Suprapubic skin (tissue), 4 donors: Measurements from ENCODE around the gene OR7D2. TPM values are rescaled to one million over a fixed set of nuclear protein-coding genes. Genes with fewer than 3 reads are reported as not detected.

Experiments used
- DNase-seq, 2 donors: peaks; one replicate each; pipeline ENCODE4 v3.0.0-alpha.2; 2019; ENCODE audit warnings: low spot score in 2 of 2
- H3K27ac ChIP-seq: fragments of 200-600 bp; sonication (generic); one replicate; pipeline ENCODE4 v1.5.1; 2019
- H3K27me3 ChIP-seq: fragments of 200-600 bp; sonication (generic); one replicate; pipeline ENCODE4 v1.5.1; 2019
- H3K36me3 ChIP-seq: fragments of 200-600 bp; sonication (generic); one replicate; pipeline ENCODE4 v1.5.1; 2019
- H3K4me1 ChIP-seq: fragments of 200-600 bp; sonication (generic); one replicate; pipeline ENCODE4 v1.5.1; 2019
- H3K4me3 ChIP-seq: fragments of 200-600 bp; sonication (generic); one replicate; pipeline ENCODE4 v1.5.1; 2019; ENCODE audit warnings: mild to moderate bottlenecking
- H3K9me3 ChIP-seq: fragments of 200-600 bp; sonication (generic); one replicate; pipeline ENCODE4 v1.5.1; 2019
- CTCF ChIP-seq, 2 donors: fragments of 200-600 bp in 1 of 2; fragments of 450-650 bp in 1 of 2; sonication (generic) in 1 of 2; IDR thresholded peaks; one replicate each; pipeline ENCODE4 v1.5.1; 2016 to 2019; ENCODE audit warnings: antibody characterized with exemption in 2 of 2, mild to moderate bottlenecking in 1 of 2, moderate library complexity in 1 of 2
- EP300 ChIP-seq: sonication (generic); formaldehyde crosslinking; IDR thresholded peaks from one replicate; pipeline ENCODE4 v1.6.1; 2017; ENCODE audit warnings: antibody characterized with exemption
- POLR2A ChIP-seq, 2 donors: fragments of 450-650 bp; IDR thresholded peaks; one replicate each; pipeline ENCODE4 v1.6.1; 2017; ENCODE audit warnings: antibody characterized with exemption in 2 of 2, mild to moderate bottlenecking in 2 of 2, moderate library complexity in 2 of 2
- POLR2AphosphoS5 ChIP-seq, 3 donors: sonication (generic); formaldehyde crosslinking; IDR thresholded peaks; one replicate each; pipeline ENCODE4 v1.6.1; 2017; ENCODE audit warnings: antibody characterized with exemption in 3 of 3
- WGBS: methylation state at CpG from one replicate; pipeline ENCODE4 v1.1.5; 2018; 5-methylcytosine and 5-hydroxymethylcytosine counted together
- total RNA-seq, 4 donors: library from RNA; depleted of rRNA; stranded (reverse); fragments of >200 nt; gene quantifications; one replicate each; pipeline ENCODE4 v1.1.0, GENCODE V29; 2016

OR7D2 gene
- total RNA-seq, 4 donors from 2014 or later, result not detected

- peaks cover 8% of the 10 kb centered on the region for H3K36me3 ChIP-seq
- H3K27ac ChIP-seq, result no peak overlapping the region
- peaks cover 16% of the 10 kb centered on the region for H3K4me1 ChIP-seq
- H3K4me3 ChIP-seq, result no peak overlapping the region
- H3K9me3 ChIP-seq, result peaks cover 33% of the 10 kb centered on the region
- no peak for DNase-seq
- WGBS, result 99% methylated on average over 5 of the region's 5 CpGs
- TF ChIP-seq POLR2AphosphoS5 (IDR thresholded peaks at IDR 0.05) (no peak), POLR2A (IDR thresholded peaks at IDR 0.05) (no peak), EP300 (no peak), CTCF (IDR thresholded peaks at IDR 0.05) (no peak)
- no peaks in the 10 kb centered on the region for H3K27me3 ChIP-seq
Measured at GRCh38 chr19:9144920-9145319, 33.9 kb upstream of the OR7D2 start.

GRCh38 chr19:9146882-9147281 is 31.9 kb upstream of the OR7D2 start:
- WGBS, result 76% methylated on average over 1 of the region's 1 CpG
- DNase-seq, result no peak
- Histone ChIP-seq H3K27me3 (no peaks in the 10 kb centered on the region), H3K9me3 (peaks cover 33% of the 10 kb centered on the region), H3K36me3 (peaks cover 8% of the 10 kb centered on the region), H3K4me1 (peaks cover 1% of the 10 kb centered on the region), H3K27ac (no peak overlapping the region), H3K4me3 (no peak overlapping the region)
- TF ChIP-seq CTCF (IDR thresholded peaks at IDR 0.05), result no peak
- no peak for TF ChIP-seq POLR2A (IDR thresholded peaks at IDR 0.05)
- TF ChIP-seq EP300, result no peak
- no peak for TF ChIP-seq POLR2AphosphoS5 (IDR thresholded peaks at IDR 0.05)

GRCh38 chr19:9148697-9149096 is 30.1 kb upstream of the OR7D2 start:
- TF ChIP-seq EP300 (no peak), CTCF (IDR thresholded peaks at IDR 0.05) (no peak), POLR2A (IDR thresholded peaks at IDR 0.05) (no peak), POLR2AphosphoS5 (IDR thresholded peaks at IDR 0.05) (no peak)
- Histone ChIP-seq H3K27ac (no peak overlapping the region), H3K36me3 (peaks cover 23% of the 10 kb centered on the region), H3K9me3 (peaks cover 41% of the 10 kb centered on the region), H3K4me1 (no peaks in the 10 kb centered on the region), H3K27me3 (no peaks in the 10 kb centered on the region), H3K4me3 (no peak overlapping the region)
- WGBS, result 96% methylated on average over 3 of the region's 3 CpGs
- no peak for DNase-seq

- Histone ChIP-seq H3K9me3 (peaks cover 30% of the 10 kb centered on the region), H3K27me3 (no peaks in the 10 kb centered on the region), H3K27ac (no peak overlapping the region), H3K4me1 (no peaks in the 10 kb centered on the region), H3K36me3 (peaks cover 26% of the 10 kb centered on the region), H3K4me3 (no peak overlapping the region)
- WGBS, result 96% methylated on average over 4 of the region's 4 CpGs
- no peak for DNase-seq
- TF ChIP-seq CTCF (IDR thresholded peaks at IDR 0.05) (no peak), POLR2AphosphoS5 (IDR thresholded peaks at IDR 0.05) (no peak), EP300 (no peak), POLR2A (IDR thresholded peaks at IDR 0.05) (no peak)
Measured at GRCh38 chr19:9149997-9150396, 28.8 kb upstream of the OR7D2 start.

- WGBS, result 96% methylated on average over 5 of the region's 5 CpGs
- TF ChIP-seq EP300 (no peak), CTCF (IDR thresholded peaks at IDR 0.05) (no peak), POLR2AphosphoS5 (IDR thresholded peaks at IDR 0.05) (no peak), POLR2A (IDR thresholded peaks at IDR 0.05) (no peak)
Measured at GRCh38 chr19:9150650-9151049, 28.1 kb upstream of the OR7D2 start.

More at GRCh38 chr19:9150650-9151049, 28.1 kb upstream of the OR7D2 start:
- Histone ChIP-seq H3K4me1 (no peaks in the 10 kb centered on the region), H3K27me3 (no peaks in the 10 kb centered on the region), H3K4me3 (no peak overlapping the region), H3K9me3 (peaks cover 24% of the 10 kb centered on the region), H3K36me3 (peaks cover 32% of the 10 kb centered on the region), H3K27ac (no peak overlapping the region)
- no peak for DNase-seq
